Measurements from ENCODE around the gene PPP4R2. TPM values are rescaled to one million over a fixed set of nuclear protein-coding genes. Genes with fewer than 3 reads are reported as not detected.

Gene PPP4R2
- total RNA-seq, 4 donors from 2014 or later = 32.2 to 57.6 (median 40.2) TPM

DNA sequence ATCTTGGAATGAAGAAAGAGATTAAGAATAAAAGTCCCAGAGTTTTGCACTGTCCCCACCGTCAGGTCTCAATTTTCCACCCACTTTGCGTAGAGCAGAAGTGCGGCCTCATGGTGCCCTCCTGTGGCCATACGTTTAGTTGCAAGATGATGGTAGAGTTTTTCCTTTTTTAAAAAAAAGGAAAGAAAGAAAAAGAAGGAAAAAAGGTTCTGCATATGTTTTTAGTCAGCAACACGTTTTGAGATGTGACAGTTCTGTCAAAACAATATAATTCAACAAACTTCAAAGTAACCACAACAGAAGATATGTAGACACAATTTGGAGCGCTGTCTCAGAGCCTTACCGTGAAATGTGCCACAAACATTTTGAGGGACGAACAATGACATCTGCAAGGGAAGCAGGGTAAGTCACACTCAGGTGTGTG lies 89.5 kb downstream of the PPP4R2 start:
- H3K4me3 ChIP-seq = no peak overlapping the region
- TF ChIP-seq CTCF (IDR thresholded peaks at IDR 0.05) = peak; percentile 60 to 79 (median 74)
- TF ChIP-seq POLR2A (IDR thresholded peaks at IDR 0.05) = no peak
- no peak overlapping the region for H3K27ac ChIP-seq
- H3K36me3 ChIP-seq = no peaks in the 10 kb centered on the region
- no peaks in the 10 kb centered on the region for H3K9me3 ChIP-seq
- peak; percentile 61 for ATAC-seq
- peaks cover 0 to 11% (median 0%) of the 10 kb centered on the region in 3 donors for H3K4me1 ChIP-seq
- WGBS, 2 donors (ENCODE audit: low coverage in 1 of 2) = 12% methylated on average over 6 to 8 of the region's 8 CpGs
- H3K27me3 ChIP-seq = no peaks in the 10 kb centered on the region

DNA sequence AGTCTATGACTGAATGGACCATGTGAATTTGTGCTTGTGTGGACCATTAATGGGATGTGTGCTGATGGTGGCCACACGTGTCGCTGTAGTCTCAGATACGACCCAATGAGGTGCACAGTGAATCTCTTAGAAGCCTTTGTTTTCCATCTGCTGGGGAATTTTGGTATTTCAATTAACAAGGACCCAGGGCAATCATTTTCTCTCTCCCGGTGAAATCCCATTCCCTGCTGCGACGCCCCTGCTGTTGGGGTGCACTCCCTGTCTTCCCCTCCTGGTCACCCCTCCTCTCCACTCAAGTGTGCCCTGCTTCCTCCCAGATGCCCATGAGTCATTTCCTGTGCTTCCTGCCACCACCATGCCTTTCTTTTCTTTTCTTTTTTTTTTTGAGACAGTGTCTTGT lies 97.5 kb downstream of the PPP4R2 start:
- ATAC-seq = no peak
- TF ChIP-seq CTCF (IDR thresholded peaks at IDR 0.05) = no peak
- TF ChIP-seq POLR2AphosphoS5 (IDR thresholded peaks at IDR 0.05) = no peak
- TF ChIP-seq EP300 (IDR thresholded peaks at IDR 0.05) = no peak
- TF ChIP-seq POLR2A (IDR thresholded peaks at IDR 0.05) = no peak
- no peak overlapping the region for H3K27ac ChIP-seq
- no peaks in the 10 kb centered on the region for H3K9me3 ChIP-seq
- no peaks in the 10 kb centered on the region for H3K27me3 ChIP-seq
- H3K36me3 ChIP-seq = no peaks in the 10 kb centered on the region
- WGBS, 2 donors (ENCODE audit: low coverage in 1 of 2) = 70% methylated on average over 6 of the region's 6 CpGs; no CpG with 5 or more reads in 1 of the 2 donors
- H3K4me1 ChIP-seq = no peaks in the 10 kb centered on the region
- H3K4me3 ChIP-seq = no peak overlapping the region

DNA sequence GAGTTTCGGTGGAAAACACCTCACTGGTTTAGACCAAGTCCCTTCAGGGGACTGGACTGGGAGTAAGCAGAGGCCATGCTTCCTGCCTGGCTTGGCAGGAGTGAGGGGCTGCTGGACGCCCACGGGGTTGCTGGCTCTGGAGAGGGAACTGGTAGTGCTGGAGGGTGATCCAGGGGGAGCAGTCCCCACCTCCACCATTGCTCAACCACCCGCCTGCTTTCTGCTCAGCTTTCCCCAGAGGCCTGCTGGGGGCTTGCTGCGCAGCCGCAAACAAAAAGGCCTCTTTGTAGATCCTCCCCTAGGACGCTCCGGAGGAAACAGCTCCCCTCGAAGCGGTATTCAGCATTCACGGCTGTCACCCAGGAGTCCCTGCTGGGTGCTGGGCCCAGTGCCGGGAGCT lies 98.3 kb downstream of the PPP4R2 start:
- no peaks in the 10 kb centered on the region for H3K9me3 ChIP-seq
- no peak for ATAC-seq
- 40% methylated on average over 1 of the region's 12 CpGs; no CpG with 5 or more reads in 1 of the 2 donors for WGBS, 2 donors (ENCODE audit: low coverage in 1 of 2)
- no peaks in the 10 kb centered on the region for H3K4me1 ChIP-seq
- H3K36me3 ChIP-seq = no peaks in the 10 kb centered on the region
- H3K27ac ChIP-seq = no peak overlapping the region
- TF ChIP-seq CTCF (IDR thresholded peaks at IDR 0.05) = no peak
- no peak for TF ChIP-seq POLR2AphosphoS5 (IDR thresholded peaks at IDR 0.05)
- no peak for TF ChIP-seq POLR2A (IDR thresholded peaks at IDR 0.05)
- TF ChIP-seq EP300 (IDR thresholded peaks at IDR 0.05) = no peak
- H3K4me3 ChIP-seq = no peak overlapping the region
- no peaks in the 10 kb centered on the region for H3K27me3 ChIP-seq

- no peak for ATAC-seq
- no peaks in the 10 kb centered on the region for H3K9me3 ChIP-seq
- WGBS, 2 donors (ENCODE audit: low coverage in 1 of 2) = 86 to 88% methylated on average over 1 to 2 of the region's 2 CpGs
Measured at GRCh38 chr3:73096169-73096568, 99.6 kb downstream of the PPP4R2 start.

More at GRCh38 chr3:73096169-73096568, 99.6 kb downstream of the PPP4R2 start:
- H3K4me3 ChIP-seq = no peak overlapping the region
- peaks cover 0 to 5% (median 0%) of the 10 kb centered on the region in 3 donors for H3K4me1 ChIP-seq
- TF ChIP-seq CTCF (IDR thresholded peaks at IDR 0.05) = no peak
- no peak for TF ChIP-seq POLR2A (IDR thresholded peaks at IDR 0.05)
- no peak for TF ChIP-seq EP300 (IDR thresholded peaks at IDR 0.05)
- TF ChIP-seq POLR2AphosphoS5 (IDR thresholded peaks at IDR 0.05) = no peak
- H3K27me3 ChIP-seq = no peaks in the 10 kb centered on the region
- no peak overlapping the region for H3K27ac ChIP-seq
- H3K36me3 ChIP-seq = no peaks in the 10 kb centered on the region

Measured in gastroesophageal sphincter (tissue), 4 donors.